HG03095 (cell line): ENCODE results near the gene PPP1R3D.

Source experiments
- ATAC-seq: cut with Tn5 transposase; IDR thresholded peaks from one replicate; pipeline ENCODE4 v1.9.1; 2021; ENCODE audit warnings: moderate library complexity; ENCODE audit not compliant: unreplicated experiment

The PPP1R3D gene

GRCh38 chr20:59948828-59949720 lies 9.0 kb upstream of the PPP1R3D start:
- ATAC-seq, result no peak

- ATAC-seq, result no peak
These were observed 8.1 kb upstream of the PPP1R3D start for GRCh38 chr20:59948212-59948611.

DNA sequence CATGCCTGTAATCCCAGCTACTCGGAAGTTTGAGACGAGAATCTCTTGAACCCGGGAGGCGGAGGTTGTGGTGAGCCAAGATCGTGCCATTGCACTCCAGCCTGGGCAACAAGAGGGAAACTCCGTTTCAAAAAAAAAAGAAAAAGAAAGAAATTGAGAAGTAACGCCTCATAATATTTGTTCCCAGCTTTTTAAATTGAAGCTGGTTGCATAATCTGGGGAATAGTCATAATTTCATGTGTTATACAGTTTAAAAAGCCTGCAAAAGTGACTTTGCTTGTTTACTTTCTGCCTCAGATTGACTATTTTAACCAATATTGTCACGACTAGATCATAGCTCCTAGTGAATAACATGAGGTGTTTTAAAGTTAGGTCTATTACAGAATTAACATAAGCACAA lies 7.3 kb upstream of the PPP1R3D start:
- ATAC-seq, result no peak

GRCh38 chr20:59945731-59946130 lies 5.6 kb upstream of the PPP1R3D start:
- ATAC-seq, result no peak

DNA sequence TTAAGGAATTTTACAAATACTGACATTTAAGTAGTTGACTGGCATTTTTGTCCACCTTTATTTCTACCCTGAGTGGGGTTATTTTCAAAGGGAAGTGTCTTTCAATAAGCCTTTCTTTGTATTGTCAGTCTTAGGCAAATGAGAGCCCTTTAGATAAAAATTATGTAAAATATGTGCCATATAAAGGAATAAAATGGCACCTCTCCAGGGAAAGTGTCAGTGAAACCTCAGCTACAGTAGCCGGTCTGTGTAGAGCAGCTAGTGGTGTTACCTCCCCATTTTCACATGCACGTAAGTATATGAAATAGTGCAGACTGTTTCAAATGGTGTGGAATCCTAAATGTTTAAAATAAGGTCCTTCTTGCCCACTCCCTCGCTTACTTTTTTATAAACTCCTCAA lies 5.1 kb upstream of the PPP1R3D start:
- ATAC-seq, result no peak

GRCh38 chr20:59944726-59945125 lies 4.6 kb upstream of the PPP1R3D start:
- ATAC-seq, result no peak

- ATAC-seq, result no peak
These were observed 2.1 kb upstream of the PPP1R3D start for GRCh38 chr20:59942245-59942644.

DNA sequence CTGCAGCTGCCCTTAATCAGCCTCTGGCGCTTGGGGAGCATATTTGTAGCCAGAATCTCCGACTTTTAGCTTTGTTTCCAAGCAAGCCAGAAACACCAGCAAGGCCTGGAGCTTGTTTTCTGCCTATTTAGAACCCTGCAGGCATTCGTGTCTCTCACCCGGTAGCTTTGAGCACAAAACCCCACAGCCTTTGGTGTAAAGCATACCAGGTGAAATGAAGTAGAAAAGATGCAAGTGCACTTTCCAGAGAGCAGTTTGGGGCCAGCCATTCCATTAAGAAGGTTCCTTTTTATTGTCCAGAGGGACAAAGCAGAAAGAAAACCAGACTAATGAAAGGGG lies 820 bp upstream of the PPP1R3D start:
- ATAC-seq, result no peak

DNA sequence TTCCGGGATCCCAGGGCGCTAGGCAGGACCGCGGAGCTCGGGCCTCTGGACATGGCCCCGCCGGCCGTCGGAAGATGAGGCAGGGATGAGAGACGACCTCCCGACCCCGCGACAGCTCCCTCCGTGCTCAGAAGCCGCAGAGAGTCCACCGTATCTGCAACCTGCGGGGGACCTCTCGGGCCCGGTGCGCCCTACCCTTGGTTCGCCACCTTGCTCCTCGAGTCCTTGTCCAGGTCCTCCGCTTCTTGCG lies 301 bp downstream of the PPP1R3D start:
- peak; percentile 29 for ATAC-seq

GRCh38 chr20:59939052-59939878 lies 840 bp downstream of the PPP1R3D start:
- peak; percentile 34 for ATAC-seq

DNA sequence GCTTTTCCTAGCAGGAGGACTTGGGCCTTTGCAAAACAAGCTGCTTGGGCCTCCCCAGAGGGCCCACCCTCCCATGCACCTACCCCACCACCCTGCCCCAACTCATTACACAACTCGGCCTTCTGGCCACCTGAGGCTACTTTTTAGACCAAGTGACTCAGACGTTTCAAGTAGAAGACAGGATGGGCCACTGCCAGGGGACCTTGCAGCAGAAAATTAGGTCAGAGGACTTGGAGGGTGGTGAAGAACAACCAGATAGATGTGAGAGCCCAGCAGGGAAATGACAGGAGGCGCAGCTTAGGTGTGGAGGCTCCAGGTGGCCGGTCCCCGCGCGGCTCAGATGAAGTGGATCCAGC lies 1.4 kb downstream of the PPP1R3D start:
- ATAC-seq, result no peak

GRCh38 chr20:59938221-59938620 lies 1.9 kb downstream of the PPP1R3D start:
- ATAC-seq, result no peak

GRCh38 chr20:59937150-59937549 lies 3.0 kb downstream of the PPP1R3D start:
- no peak for ATAC-seq

GRCh38 chr20:59936409-59936808 lies 3.7 kb downstream of the PPP1R3D start:
- no peak for ATAC-seq

DNA sequence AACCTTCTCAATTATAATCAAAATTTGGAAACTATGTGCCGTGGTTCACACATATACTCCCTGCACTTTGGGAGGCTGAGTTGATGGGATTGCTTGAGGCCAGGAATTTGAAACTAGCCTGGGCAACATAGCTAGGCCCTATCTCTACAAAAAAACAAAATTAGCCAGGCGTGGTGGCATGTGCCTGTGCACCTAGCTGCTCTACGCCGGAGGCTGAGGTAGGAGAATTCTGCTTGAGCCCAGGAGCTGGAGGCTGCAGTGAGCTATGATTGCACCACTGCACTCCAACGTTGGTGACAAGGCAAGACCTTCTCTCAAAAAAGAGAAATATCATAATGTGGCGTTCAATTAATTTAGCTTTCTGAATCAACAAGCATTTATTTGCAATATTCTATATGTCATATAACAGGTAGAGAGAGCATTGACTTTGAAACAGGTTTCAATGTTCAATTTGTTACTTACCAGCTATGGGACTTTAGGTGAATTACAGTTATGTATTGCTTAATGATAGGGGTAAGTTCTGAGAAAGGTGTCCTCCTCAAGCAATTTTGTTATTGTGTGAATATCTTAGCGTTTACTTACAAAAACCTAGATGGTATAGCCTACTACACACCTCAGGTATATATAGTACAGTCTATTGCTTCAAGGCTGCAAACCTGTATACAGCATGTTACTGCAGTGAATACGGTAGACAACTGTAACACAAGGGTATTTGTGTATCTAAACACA lies 4.5 kb downstream of the PPP1R3D start:
- no peak for ATAC-seq

DNA sequence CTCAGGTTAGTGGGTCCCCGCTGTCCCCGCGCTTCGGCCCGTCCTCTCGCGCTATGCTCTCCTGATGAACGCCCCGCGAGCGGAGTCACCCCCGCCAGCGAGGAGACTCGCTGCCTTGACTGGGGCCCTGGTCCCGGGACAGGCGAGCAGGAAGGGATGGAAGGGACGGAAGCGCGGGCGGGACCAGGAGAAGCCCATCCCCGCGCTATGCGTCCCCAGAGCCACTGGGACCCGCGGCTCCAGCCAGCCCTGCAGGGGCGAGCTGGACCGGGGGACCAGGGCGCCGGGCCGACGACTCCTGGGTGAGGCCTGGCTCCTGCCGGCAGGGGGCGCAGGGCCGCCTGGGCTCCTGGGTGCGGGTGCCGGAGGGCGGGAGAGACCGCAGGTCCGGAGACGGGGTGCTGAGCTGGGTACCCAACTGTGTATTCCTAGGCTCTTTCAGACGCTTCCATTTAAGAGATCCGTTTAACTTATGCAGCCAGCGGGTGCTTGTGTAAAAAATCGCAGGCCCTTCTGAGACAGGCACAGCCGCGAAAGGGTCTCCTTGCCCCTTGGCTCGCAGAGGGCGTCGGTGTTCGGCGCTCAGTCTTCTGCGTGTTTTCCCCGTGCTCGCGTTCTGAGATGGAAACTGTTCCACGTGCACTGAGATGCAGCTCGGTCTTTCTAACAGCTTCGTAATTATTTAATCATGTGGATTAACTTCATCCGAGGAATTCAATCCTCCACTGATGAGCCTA lies 6.1 kb downstream of the PPP1R3D start:
- peak; percentile 87 for ATAC-seq

DNA sequence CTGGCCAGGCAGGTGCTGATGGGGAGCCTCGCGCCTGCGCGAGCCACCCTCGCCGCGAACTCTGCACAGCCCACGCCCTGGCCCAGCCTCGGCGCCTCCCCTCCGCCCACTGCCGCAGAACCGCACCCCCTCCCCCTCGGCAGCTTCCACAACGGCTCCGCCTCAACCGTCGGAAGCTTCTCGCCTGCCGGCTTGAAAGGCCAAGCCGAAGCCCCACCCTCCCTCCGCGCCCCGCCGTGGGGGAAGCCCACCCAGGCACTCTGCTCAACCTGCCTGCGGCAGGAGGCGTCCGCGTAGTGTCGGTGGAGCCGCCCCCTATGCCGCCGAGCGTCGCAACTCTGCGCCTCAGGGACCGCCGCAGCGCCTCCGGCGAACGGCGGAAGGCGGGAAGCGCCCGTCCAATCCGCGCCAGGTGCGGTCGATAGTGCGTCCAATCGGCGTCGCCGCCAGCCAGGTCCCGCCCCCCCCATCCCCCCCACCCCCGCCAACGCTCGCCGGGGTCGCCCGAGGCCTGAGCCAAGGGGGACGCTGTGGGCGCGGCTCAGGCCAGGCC lies 6.7 kb downstream of the PPP1R3D start, which contains the start of gene SYCP2:
Gene SYCP2, minus strand, starts transcription at position 342 of the 553 bp plus-strand sequence. CDS start 11,224 bp downstream, outside the sequence.
- no peak for ATAC-seq

GRCh38 chr20:59932616-59933295 lies 7.3 kb downstream of the PPP1R3D start:
- no peak for ATAC-seq

GRCh38 chr20:59931511-59932312 lies 8.4 kb downstream of the PPP1R3D start:
- ATAC-seq, result no peak
